RCC 7860 (cell line): ENCODE measurements around the gene LRRFIP1.
"Not testable (repeated sequence)": the region's sequence is repeated elsewhere in the genome, so short reads cannot be mapped to it uniquely, and the experiment has no call there.

Source experiments
- DNase-seq: peaks from one replicate; pipeline ENCODE4 v3.0.0-alpha.2; 2015; ENCODE audit warnings: low spot score
- FAIRE-seq: peaks from 2 replicates; lab custom pipeline; 2012; peaks lifted over from hg19 to GRCh38; lab: Jason Lieb, UNC

Gene LRRFIP1, protein sequence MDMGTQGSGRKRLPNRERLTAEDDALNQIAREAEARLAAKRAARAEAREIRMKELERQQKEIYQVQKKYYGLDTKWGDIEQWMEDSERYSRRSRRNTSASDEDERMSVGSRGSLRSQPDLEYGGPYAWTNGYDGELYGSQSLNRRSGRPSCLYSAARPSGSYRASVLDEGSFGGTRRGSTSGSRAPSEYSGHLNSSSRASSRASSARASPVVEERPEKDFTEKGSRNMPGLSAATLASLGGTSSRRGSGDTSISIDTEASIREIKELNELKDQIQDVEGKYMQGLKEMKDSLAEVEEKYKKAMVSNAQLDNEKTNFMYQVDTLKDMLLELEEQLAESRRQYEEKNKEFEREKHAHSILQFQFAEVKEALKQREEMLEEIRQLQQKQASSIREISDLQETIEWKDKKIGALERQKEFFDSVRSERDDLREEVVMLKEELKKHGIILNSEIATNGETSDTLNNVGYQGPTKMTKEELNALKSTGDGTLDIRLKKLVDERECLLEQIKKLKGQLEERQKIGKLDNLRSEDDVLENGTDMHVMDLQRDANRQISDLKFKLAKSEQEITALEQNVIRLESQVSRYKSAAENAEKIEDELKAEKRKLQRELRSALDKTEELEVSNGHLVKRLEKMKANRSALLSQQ

DNA sequence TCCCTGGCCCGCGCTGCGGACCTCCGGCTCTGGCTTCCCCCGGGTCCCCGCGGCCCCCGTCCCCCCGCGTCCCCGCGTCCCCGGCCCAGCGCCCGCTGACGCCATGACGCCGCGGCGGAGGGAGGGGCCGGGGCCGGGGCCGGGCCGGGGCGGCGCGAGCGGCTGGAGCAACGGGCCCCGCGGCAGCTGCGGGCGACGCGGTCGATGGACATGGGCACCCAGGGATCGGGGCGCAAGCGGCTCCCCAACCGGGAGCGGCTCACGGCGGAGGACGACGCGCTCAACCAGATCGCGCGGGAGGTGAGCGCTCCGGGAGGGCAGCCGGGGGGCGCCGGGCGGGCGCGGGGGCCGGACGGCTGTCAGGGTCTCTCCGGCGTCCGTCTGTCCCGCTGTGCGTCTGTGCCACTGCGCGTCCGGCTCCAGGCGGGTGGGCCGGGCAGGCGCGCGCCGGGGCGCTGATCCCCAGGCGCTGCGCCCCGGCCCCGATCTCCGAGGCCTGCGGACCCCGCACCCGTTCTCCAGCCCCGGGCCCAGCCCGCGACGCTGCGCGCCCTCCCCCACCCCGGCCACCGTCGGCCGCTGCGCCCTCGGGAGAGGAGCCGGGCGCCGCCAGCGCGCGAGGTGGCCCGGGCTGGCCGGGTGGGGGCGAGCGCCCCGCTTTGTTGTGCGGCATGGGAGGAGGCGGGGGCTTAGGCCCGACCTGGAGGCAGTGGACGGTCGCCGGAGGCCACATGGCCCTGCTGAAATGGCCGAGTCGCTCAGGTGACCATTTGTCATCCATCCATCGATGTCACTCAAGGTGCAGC, at the start of gene LRRFIP1:
TSS of gene LRRFIP1 (plus strand) at position 147 of the 806 bp plus-strand sequence. CDS start at position 205, 58 bp downstream.
- DNase-seq (no peak), FAIRE-seq (no peak)

DNA sequence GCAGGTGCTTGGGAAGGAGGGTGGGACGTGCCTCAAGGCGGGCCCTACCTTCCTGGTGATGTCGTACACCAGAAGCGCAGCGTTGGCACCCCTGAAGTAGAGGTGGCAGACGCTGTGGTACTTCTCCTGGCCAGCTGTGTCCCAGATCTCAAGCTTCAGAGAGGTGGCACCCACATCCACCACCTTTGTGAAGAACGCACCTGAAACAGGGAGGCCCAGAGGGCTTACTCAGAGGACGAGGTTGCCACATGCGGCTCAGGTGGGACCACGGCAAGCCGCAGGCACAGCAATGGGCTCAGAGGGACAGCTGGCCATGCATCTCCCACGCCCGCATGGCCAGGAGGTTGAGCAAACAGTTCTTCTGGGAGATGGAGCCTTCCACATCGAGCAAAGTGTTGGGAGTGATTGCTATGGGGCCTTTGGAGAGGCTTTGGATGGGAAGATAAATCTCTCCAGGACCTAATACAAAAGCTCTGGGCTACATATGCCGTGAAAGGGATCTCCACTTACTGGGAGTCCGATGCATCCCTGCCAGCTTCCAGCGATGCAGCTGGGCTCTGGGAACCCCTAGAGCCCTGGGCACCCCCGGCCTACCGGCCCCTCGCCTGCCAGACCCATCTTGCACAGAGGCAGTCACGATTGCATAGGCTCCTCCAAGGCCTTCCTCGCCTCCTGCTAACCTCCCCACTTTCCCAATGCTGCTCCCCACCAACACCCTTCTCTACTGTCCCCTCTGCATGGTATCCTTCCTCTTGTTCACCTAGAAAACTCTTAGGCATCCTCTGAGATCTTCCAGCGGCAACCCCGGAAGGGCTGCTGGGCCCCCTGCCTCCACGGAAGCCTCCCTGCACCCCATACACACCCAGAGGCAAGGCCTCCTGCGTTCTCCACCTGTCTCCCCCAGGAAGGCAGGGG, 49.2 kb upstream of the LRRFIP1 start:
- DNase-seq (no peak), FAIRE-seq (no peak)

DNA sequence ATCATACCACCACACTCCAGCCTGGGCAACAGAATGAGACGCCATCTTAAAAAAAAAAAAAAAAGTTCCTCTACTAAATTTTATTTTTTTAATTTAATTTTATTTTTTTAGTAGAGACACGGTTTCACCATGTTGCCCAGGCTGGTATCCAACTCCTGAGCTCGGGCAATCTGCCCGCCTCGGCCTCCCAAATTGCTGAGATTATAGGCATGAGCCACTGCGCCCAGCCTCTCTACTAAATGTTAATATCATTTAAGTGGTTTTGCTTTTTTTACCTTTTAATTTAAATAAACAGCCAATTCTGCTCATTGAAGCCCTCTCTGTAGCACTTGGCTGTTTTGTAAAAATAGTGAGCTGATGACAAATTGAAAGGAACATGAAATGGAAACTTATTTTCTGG, 46.1 kb upstream of the LRRFIP1 start:
- no peak for FAIRE-seq
- no peak for DNase-seq

DNA sequence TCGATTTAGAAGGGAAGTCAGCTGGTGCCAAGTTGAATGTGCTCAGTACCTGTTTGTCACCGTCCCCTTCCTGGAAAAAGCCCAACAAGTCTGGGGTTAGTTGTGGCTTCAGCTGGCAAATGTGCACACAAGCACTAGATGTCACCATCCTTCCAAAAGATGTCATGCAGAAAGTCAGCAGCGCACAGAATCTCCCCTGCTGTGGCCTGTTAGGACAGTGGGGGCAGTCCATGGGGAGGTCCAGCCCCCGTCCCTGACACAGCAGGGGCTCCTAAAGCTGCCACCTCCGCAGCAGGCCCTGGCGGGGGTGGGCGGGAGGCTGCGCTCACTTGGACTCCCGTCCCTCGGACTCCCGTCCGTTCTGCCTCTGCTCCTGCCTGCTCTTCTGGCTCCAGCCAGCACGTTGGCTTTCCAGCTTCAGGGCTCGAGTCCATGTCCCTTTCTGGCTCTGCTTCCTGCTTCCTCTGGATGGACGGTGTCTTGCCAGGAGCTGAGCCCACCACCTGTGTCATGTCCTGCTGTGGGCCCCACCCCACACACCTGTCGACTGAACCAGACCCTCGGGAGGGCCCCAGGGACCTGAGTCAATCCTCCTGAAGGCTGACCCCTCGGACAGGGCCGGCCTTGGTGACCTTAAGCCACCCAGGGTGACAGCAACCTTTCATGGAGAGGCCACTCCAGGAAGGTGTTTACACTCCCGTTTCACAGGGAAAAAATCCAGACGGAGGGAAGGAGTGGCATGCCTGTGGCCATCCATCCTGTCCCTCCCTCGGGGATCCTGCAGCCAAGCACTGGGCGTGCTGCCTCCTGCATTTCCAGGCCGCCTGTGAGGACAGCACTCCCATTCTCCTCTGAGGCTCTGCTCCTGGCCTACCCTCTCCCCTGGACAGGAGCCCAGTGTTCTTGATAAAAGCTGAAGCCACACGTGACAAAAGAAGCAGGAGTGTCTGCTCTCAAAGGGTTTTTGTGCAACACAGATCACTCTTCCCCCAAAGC, 45.3 kb upstream of the LRRFIP1 start:
- peak; percentile 10 for FAIRE-seq
- DNase-seq, result peak; percentile 76

DNA sequence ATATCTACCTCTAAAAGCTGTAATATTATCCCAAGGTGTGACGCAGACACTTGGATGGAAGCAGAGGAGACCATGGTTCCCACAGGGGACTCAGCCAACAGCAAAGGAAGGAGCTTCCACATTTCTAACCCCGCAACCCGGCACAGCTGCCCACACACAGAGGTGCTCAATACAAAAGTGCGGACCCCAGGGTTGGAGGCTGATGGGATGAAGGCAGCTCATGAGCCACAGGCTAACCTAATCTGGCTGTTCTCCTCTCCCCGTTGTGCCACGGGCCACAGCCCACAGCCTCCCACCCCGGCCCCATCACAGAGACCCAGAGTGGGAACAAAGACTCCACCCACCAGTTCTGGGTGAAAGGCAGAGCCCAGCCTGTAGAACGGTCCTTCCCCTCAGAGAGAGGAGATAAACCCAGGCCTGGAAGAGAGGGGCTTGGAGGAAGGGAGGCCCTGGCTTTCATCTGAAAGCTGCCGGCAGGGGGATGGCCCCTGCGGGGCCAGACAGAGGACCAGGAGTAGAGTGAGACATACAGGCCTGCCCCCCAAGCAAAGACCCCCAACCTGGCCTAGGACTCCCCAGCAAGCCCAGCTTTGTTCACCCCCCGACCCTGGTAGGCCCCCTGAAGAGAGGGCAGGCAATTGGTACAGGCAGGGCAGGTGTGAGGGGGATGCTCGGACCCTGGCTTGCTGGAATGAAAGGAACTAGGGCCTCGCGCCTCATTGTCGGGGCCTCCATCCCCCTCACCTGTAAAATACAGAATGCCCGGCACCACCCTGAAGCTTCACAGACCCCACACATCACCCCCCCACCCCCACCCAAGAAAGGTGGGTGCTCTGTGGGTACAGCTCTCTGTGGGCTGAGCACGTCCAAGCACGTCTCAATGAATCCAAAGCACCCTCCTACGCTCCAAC, 43.7 kb upstream of the LRRFIP1 start:
- DNase-seq (no peak), FAIRE-seq (no peak)

DNA sequence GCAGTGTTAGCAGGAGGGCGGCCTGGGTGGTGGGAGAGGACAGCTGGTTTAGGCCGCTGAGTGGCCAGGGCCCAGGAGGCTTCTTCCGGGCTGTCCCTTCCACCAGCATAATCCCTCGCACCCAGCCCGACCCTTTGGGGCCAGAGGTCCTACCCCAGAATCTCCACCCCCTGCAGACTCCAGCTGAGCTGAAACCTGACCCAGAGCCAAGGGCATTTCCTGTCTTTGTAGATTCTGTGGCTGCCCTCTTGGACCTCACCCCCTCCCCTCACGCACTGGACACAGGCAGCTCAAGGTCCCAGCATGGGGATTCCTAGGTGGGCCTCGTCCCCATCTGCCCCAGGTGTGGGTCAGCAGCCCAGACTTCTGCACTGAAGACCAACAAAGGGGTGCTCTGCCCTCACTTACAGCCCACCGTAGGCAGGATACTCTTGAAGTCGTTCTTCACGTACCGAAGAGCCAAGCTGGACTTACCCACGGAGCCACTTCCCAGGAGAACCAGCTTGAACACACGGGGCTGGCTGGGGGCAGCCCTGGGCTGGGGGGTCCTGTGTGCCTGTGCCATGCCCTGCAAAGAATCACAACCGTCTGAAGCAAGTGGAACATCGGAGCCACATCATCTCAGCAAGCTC, 41.7 kb upstream of the LRRFIP1 start:
- FAIRE-seq, result no peak
- no peak for DNase-seq

DNA sequence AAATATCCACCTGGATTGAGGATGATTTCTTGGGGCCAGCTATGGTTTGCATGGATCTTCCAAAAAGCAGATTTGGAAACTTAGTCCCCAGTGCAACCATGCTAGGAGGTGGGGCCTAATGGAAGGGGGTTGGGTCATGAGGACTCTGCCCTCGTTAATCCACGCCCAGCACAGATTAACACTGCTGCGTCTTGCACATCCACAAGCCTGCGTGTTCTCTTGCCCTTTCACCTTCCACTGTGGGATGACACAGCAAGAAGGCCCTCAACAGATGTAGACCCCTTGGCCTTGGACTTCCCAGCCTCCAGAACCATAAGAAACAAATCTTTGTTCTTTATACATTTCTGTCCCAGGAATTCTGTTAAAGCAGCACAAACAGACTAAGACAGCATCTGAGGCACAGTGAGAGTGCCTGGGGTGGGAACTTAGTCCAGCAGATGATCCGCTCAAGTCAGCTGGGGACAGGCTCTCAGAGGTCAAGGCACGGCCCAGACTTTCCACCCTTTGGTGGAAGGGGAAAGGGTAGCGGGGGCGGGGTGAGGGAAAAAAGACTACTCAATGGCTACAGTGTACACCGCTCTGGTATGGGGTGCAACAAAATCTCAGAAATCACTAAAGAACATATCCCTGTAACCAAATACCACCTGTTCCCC, 39.2 kb upstream of the LRRFIP1 start:
- DNase-seq, result no peak
- FAIRE-seq, result no peak

DNA sequence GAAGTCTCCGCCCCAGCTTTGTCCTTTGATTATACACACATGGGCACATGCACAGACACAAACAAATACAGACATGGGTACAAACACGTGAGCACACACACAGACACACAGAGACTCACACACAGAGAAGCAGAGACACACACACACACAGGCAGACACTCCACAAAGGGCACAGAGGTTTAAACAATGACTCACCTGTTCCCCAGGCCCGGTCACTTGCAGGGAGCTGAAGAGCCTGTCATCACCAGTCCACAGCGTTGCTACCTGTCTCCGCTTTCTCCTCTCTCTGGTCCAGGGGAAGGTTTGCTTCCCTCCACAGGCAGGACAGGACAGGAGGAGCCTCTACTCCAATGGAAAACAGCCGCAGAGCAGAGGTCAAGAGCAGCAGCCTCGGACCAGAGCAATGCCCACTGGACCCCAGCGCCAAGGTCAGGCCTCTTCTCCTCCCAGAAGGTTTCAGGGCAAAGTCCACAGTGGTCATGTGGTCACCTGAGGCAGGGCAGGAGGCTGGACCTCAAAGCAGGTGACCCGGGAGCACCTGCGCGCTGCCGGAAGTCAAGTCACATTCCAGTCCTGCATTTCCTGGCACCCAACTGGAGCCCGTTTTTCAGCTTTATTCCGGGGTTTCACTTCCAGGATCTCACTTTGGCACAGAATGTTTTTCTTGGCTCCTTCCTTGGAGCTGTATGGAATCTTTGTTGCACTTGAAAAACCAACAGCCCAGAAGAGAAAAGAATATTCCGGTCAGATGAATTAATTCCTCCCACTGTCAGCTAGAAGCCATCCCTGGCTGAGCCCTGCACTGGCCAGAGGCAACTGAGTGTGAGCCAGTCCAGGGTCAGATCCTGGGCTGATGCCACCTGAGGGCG, 36.9 kb upstream of the LRRFIP1 start, which contains the start of gene RAB17:
TSS of gene RAB17 (minus strand) at position 463 of the 869 bp plus-strand sequence. CDS start 4,580 bp downstream, outside the sequence.
- no peak for FAIRE-seq
- peak; percentile 48 for DNase-seq

DNA sequence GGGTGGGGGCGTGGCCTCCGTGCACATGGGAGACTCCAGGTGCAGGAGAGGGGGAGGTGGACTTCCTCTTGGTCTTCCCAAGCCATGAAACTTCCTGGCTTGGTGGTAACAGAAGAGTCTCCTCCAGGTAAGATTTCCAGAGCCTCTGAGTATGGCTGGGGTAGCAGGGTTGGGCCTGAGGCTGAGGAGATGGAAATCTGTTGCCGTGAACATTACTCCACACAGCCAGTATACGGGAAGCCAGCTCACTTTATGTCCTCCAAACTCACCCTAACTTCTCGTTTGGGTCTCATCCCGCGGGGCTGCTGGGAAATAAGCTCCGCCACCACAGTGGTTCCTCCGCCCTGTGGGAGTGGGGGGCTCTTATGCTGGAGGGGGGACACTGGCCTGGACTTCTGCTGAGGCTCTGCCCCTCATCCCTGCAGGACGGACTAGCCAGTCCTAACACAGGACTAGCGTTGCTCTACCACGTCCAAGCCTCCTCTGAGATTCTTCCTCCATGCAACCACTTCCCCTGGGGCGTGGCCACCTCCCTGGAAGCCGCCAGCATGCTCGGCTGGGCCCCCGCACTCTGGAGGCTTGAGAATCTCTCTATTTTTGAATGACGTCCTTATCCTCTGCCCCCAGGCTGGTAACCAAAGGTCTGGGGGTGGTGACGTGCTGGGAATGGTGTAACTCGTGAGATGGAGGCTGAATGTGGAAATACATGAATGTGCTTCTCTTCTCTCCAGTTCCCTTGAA, 36.1 kb upstream of the LRRFIP1 start:
- DNase-seq (no peak), FAIRE-seq (no peak)

DNA sequence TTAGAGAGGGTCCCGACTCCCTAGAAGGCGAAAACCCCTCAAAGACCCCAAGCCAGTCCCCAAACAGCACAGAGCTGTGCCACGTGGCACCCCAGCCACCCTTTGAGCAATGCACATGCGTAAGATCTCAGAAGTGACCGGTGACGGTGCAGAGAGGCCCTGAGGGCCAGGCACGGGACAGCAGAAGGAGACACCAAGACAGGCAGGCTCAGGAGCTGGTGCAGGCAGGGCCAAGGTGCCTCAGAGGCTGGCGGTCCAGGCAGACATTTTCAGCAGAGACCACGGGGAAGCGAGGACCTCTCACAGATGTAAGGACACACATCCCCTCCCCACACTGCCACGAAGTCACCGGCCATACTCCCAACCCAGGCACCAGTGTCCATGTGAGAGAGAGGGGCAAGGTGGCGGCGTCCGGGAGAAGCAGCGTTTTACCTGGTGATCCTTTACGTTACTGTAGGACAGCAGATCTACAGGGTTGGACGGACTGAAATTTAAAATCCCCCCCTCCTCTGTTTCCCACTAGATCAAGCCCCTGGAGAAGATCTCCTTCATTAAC, 34.9 kb upstream of the LRRFIP1 start:
- FAIRE-seq (no peak), DNase-seq (no peak)

DNA sequence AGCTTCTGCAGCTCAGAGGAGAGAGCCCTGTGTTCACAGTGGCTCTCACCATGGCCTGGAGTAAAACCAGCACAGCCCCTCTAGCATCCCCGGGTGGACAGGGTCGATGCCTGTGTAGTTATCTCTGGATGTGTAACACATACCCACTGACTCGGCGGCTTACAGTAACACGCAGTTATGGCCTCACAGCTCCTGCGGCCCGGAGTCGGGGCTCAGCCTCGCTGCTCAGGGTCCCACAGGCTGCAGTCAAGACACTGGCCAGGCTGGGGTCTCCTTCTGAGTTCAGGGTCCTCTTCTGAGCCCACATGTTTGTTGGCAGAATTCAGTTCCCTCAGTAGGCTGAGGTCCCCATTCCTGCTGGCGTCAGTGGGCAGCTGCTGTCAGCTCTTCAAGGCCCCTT, 34.4 kb upstream of the LRRFIP1 start:
- no peak for DNase-seq
- FAIRE-seq, result no peak

DNA sequence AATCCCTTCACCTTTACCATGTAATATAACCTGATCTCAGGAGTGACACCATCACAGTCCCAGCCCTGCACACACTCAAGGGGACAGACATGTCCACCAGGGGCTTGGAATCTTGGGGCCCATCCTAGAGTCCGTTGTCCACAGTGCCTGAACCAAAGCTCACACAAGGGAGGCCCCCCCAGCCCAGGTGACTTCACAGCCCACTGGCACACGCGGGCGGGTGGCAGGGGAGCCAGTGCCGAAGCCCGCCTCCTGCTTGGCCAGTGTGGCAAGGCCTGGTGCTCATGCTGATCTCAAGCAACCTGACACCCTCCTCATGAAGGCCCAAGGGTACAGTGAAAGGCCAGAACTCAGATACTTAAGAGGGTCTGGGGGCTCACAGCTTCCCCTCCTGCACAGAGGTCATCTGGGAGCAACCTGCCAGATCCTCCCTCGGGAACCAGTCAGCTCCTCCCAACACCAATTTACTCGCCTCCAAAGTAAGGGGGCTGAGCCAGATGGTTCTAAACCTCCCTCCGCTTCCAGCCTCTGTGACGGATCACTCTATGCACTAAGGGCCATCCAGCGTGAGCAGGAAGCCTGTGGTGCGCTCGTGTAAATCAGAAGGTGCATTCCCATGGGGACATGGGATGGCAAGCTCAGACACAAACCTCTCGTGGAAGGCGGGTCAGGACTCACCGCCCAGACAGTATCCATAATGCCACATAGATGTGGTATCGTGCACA, 33.6 kb upstream of the LRRFIP1 start:
- FAIRE-seq, result no peak
- DNase-seq, result no peak

DNA sequence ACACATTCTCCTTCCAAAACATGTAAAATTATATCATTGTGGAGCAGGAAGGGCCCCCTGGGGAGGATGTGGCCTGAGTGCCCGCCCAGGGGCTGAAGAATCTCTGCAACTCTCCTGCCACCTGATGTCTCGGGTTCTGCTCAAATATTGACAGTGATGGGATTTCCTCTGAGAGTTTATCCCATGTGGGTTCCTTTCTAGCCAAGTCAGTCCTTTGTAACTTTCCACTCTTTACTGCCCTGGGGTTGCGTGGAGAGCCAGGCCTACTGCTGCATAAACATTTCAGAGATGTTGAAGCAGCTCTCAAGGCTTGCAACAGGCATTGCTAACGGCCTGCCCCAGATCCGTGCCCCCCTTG, 32.9 kb upstream of the LRRFIP1 start:
- FAIRE-seq, result no peak
- DNase-seq, result no peak

DNA sequence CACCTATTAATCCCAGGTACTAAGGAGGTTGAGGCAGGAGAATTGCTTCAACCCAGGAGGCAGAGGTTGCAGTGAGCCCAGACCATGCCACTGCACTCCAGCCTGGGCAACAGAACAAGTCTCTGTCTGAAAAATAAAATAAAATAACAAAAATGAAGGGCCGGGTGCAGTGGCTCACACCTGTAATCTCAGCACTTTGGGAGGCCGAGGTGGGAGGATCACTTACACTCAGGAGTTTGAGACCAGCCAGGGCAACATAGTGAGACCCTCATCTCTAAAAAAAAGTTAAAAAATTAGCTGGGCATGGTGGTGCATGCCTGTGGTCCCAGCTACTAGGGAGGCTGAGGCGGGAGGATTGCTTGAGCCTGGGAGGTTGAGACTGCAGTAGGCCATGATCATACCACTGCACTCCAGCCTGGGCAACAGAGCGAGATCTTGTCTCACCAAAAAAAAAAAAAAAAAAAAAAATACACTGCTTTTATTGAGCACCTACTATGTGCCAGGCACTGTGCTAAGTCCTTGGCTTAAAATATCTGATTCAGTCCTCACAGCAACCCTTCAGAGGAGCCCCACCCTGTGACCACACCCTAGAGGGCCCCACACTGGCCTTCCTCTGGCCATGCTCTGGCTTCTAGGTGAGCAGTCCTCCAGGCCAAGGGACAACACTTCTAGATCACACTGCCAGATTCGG, 31.4 kb upstream of the LRRFIP1 start:
- DNase-seq, FAIRE-seq: not testable (repeated sequence)
